GM20431 (cell line): ENCODE data around the gene LRRC36.

ENCODE experiments used
- in situ Hi-C: fragments of 300-500 bp; cut with MseI, MboI; formaldehyde crosslinking; loops from one replicate; pipeline ENCODE4 v1.15.0; 2020; ENCODE audit warnings: low sequenced_read_pairs; ENCODE audit not compliant: unreplicated experiment

Gene LRRC36

DNA sequence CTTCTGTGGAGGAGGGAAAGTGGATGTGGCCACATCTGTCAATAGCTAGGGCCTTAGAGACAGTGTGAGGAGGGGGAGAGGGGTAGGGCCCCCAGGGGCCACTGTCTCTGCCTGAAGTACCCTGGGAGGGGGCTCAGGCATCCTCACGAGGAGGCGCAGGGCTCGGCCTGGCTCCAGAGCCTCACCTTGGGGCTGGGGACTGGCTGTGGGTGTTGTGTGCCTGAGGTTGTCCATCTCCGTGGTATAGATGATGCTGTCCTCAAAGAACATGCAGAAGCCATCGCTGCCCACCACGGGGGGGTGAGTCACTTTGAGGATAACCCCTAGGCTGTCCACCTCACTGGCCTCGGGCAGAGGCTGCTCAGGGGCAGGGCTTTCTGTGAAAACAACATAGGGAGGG is 35.2 kb upstream of the LRRC36 start:
- in situ Hi-C loops = no loop called here

DNA sequence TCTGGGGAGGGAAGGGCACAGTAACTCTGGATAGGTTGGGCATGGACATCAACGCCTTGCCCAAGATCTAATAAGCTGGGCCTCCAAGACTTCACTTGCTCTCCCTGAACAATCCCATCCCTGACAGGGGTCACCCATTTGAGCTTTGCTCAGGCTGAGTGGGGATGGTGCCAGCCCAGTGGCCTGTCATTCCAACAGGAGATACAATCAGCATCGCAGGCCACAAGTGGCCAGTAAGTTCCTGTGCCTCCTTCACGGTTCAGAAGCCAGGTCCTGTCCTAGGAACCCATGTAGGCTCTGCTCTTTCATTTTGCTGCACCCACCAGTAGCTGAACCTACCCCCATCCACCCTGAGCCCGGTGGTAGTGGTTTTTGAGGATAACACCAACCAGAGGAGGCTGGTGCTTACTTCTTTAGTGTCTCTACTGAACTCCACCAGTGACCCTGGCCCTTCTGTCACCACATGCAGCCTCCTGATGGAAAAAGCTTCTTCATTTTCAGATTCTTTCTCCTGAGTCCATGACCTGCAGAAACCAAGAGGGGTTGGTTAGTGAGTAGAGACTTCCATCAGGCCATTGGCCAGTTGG is 32.4 kb upstream of the LRRC36 start:
- in situ Hi-C loops = no loop called here

DNA sequence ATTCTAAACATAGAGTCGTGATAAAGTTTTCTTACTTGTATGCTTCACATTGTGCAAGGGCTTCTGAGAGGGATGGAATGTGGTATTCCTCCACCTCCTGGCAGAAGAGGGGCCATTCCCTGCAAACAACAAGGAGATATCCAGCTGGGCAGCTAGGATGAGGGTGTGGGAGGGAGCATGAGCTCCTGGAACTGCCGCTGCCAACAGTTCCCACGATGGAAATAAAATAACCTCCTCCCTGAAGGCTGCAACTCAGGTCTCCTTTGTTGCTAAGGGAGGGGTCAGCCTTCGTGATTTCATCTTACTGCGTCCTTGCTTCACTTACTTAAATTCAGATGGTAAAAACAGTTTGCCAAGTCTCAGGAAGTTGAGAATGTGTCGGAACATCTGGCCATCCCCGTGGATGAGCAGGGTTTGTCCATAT is 31.7 kb upstream of the LRRC36 start:
- in situ Hi-C loops = no loop called here

DNA sequence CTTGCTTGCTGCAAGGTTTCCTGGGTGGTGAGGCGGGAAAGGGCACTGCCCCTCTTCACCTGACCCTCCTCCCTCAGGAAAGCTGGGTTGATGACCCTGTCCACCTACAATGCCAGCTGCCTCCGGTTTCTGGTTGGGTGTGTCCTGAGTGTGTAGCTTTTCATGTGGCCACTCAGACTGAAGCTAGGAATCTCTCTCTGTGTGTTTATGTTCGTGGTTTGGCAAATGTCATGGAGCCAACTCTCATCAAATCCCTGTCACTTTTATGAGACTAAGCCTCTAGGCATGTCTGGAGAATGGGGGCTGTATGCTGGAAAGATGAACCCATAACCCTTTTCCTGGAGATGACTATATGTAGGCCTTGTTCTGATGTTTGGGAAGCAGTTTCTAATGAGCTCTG is 30.2 kb upstream of the LRRC36 start:
- in situ Hi-C loops = no loop called here

DNA sequence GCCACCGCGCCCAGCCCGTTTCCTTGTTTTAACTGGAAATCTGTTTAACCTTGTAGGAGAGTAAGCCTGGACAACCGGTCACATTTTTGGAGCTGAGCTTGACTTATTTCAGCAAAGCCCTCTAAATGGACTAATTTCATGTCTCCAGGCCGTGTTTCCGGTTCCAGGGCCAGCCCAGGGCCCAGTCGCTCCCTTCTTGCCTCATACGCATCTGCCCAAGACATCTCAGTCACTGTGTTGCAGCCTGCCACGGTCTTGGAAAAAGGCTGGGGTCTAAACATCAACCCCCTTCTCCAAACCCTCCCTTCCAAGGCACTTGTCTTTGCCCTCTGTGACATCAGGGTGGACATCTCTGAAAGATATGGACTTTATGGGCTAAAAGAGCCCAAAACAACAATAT is 28.3 kb upstream of the LRRC36 start:
- in situ Hi-C loops = no loop called here

DNA sequence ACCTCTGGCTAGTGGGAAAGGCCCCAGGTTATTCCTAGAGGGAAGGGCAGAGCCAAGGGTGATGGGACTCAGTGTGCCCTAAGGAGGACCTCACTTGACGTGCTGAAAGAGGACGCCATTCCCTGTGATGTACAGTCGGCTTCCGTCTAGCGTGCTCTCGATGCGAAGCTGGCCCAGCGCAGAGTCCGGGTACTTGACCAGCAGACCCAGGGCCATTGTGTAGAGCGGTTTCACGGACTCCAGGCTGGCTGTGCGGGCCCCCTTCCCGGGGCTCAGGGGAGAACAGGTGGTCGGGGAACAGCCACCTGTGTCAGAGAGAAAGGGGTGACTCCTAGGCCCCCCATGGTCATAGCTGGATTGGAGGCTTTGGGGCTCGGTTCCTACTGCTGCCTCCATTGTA is 27.3 kb upstream of the LRRC36 start:
- in situ Hi-C loops = no loop called here

DNA sequence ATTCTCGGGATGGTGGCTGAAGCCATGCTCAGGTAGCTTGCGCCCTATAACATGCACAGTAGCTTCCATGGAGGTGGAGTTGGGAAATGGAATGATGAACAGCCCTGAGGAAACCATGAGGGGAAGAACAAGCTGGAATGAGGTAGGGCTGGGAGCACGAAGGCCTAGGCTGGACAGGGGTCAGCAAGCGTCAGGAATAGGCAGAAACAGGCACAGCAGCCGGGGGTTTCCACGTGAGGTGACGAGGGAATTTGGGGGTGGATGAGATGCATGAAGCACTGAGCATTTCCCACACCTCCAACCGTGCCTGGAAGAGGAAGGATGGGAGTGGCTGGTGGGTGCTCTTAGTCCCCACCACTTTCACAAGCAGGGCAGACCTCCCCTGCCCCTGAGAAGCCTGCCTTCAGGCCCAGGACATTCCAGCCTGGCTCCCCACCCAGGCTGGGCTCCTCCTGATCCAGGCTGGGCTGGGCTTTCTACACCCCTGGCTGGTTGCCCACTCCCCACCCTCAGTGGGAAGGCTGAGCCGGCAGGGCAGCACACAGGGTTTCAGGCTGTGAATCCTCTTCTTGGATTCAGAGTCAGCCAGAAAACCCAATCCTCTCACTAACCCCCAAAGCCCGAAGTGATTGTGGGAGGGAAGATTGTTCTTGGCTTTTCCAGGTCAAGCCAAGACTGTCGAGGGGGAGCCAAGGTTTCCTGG is 25.4 kb upstream of the LRRC36 start:
- in situ Hi-C loops = no loop called here

DNA sequence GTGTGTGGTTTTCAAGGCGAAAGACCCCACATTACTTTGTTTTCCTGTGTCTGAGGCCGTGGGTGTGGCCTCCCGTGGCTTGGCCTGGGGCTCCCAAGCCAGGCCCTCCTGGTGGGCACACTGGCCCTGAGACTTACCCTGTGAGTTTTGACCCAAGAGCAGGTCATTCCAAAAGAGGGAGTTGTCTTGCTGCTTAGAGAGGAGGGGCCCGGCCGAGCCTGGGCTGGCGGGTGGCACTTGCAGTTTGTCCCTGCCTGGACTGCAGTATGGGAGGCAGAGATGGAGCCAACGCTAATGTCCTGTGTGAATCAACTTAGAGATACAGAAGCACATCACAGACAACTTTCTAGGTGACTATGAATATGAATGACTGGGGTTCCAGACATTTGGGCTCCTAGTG is 24.5 kb upstream of the LRRC36 start:
- in situ Hi-C loops = no loop called here

DNA sequence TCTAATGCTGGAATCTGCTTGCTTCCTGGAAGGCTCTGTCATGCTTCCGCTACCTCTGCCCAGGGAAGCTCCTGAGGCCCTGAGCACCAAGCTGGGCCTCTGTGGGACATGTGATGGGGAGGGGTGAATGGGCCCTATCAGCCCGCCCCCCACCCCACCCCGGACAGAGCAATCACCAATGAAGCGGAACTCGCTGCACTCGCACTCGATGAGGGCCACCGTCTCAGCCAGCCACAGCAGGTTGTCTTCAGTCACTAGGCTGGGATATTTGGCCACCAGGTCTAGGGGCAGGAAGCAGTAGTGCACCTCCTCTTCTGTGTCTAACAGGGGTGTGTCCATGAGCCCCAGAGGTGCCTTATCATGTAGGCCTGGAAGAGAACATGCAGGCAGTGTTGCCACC is 23.6 kb upstream of the LRRC36 start:
- in situ Hi-C loops = no loop called here

DNA sequence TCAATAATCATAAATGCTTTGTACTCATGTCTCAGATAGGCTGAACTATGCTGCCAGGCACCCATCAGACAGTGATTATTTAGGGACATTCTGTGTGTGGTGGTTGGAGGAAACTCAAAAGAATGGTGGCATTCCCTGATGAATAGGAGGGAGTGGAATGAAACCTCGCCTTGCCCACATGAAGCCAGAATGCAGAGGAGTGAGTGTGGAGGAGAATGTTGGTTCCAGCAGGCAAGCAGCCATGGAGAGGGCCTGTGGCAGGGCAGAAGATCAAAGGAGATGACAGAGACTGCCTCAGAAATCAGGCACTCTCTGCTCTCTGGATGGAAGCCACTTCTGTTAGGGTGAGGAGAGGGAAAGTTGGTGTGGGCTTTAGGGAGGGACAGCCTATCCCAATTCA is 22.6 kb upstream of the LRRC36 start:
- in situ Hi-C loops = no loop called here

DNA sequence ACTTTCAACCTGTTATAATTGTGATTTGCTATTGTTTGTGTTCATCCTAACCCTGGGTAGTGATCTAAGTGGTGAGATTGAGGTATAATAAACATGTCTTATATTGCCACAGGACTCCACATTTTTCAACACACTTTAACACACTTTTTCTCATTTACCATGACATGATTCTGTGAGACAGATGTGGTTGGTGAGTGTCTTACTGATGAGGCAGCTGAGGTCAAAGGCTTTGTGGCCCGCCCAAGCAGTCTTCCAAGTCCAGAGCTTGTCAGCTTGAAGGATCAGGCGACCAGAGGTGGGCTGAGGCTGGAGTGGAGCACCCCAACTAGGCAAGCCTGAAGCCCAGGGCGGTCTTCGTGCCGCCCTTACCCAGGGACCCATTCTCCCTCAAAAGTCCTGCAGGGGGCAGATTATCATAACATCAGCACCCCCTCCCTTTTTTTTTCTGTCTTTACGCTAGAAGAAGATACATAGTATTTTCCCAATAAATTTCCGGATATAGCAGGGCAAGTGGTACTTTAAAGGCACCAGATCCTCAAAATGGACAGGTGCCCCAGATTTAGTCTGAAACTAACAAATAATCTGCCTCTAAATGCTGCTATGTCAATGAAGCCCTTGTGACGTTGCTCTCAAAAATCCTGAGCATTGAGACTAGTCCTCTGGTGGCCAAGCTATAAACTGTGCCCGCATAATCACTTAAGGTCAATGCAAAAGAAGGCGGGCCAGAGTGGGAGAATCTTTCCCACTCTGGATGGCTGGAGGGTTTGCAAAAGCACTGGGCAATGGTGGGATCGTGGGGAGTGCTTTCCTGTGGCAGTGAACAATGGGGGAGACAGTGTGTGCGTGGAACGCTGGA is 21.2 kb upstream of the LRRC36 start:
- in situ Hi-C loops = no loop called here

DNA sequence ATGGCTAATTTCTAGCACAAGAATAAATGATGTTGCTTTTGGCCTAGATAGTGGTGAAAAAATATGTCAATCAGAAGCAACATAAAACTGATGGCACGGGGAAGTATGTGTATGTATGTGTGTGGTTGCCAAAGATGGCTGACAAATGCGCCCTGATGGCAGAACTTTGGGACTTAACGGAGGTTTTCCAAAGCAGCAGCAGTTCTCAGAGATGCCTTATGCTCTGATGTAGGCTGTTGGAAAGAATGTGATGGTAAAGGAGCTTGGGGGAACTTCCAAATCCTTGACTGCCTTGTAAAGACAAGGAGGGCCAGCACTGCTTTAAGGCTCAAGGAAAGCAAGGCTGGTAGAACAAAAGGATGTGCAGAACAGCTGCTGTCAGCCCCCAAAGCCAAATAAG is 16.1 kb upstream of the LRRC36 start:
- in situ Hi-C loops = no loop called here

DNA sequence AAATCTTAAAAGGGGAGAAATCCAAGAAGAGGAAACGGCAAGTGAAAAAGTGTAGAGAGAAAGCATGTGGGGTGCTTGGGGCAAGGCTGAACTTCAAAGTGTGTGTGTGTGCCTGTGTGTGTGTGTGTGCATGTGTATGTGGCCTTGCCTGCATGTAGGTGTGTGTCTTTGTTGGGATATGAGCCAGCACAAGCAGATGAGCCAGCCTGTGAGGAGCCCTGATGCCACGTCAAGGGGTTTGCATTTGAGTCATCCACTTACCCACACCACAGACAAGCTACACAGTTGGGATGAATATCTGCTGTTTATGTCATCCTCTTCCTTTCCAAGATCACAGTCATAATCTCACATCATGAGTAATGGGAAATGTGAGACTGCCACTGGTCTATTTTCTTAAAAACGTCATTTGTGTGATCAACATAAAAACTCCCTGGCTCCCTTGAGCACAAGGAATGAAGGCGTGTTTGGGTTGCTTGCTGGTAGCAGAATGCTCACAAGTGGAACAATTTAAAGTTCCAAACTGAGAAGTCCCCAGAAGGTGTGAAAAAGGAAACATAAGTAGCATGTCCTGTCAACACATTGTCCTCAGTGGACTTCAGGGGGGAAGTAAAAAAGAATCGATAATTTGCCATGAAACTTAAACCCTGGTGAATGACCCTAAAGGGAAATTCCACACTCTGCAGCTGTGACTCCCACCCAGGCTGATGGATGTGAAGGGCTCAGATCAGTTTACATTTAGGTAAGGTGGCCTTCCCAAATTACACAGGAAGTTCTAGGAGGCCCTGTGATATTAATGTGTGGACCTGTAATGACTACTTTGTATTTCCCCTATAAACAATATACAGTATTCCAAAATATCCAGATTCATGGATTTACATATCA is 14.8 kb upstream of the LRRC36 start:
- in situ Hi-C loops = no loop called here

DNA sequence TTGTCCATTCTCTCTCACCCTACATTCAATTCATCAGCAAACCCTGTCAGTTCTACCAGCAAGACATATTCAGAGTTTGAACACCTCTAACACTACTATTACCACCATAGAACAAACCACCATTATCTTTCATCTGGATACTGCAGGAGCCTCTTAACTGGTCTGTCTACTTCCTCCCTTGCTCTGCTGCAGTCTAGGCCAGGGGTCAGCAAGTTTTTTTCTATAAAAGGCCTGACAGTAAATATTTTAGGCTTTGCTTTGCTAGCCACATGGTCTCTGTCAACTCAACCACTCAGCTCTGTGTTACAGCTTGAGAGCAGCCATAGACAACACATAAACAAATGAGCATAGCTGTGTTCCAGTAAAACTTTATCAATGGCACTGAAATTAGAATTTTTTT is 13.9 kb upstream of the LRRC36 start:
- in situ Hi-C loops = no loop called here

DNA sequence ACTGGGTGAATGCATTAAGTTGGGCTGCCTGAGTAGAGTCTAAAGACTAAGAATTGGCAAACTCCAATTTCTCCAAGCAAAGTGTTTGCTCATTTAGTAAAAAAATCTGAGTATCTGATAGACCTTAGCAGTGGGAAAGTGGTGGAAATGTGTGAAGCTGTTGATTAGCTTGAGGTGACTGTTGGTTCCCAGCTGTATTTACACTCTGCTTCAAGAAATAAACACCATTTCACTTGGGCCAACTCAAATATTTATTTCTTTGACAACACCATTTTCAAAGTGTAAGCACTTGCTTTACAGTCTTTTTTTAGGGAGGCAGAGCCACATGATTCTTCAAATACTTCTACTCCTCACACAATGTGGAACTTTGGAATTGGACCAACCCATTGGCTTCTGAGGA is 8.8 kb upstream of the LRRC36 start:
- in situ Hi-C loops = no loop called here

DNA sequence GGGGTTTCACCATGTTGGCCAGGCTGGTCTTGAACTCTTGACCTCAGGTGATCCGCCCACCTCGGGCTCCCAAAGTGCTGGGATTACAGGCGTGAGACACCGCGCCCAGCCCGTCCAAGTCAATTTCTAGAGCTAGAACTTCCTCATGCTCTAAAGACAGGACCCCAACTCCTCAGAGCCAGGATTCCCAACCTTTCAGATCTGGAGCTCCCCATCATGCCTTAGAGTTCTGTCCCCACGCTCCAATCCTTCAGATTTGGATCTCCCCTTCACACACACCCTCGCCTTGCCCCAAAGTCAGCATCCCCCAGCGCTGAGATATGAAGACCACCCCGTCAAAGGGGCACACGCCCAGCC is 522 bp upstream of the LRRC36 start:
- in situ Hi-C loops = no loop called here

DNA sequence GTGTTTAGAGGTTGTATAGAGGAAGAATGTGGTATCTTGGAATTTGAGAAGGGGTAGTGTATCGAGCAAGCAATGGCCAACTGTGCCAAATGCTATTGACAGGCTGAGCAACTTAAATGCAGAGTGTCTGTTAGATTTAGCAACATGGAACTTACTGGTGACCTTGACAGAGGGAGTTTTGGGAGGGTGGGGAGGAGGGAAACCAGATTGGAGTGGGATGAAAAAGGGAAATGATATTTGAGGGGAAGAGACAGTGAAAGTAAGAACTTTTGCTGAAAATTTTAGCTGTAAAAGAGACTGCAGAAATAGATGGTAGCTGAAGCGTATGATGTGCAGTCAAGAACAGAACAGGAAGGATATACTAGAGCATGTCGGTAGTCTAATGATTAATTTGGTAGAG is 1.1 kb downstream of the LRRC36 start:
- in situ Hi-C loops = no loop called here

DNA sequence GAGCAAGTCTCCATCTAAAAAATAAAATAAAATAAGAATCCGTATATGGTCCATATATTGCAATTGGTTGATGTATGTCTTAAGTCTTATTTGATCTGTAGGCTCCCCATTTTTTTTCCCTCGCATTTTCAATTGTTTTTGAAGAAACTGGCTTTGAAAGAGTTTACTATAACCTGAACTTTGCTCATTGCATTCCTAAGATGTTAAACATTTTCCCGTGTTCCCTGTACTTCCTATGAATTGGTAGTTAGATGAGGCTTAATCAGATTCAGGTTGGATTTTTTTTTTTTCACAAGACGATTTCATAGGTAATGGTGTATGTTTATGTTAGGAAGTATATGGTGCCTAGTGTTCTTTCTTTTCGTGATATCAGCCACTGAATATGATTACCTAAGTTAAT is 3.3 kb downstream of the LRRC36 start:
- in situ Hi-C loops = no loop called here

DNA sequence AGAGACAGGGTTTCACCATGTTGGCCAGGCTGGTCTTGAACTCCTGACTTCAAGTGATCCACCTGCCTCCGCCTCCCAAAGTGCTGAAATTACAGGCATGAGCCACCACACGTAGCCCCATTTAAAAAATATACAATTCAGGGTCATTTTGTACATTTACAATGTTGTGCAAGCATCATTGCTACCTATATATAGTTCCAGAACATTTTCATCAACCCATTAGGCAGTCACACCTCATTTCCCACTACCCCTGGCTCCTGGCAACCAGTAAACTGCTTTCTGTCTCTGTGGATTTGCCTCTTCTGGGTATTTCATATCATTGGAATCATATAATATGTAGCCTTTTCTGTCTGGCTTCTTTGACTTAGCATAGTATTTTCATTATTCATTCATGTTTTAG is 6.7 kb downstream of the LRRC36 start:
- in situ Hi-C loops = no loop called here

DNA sequence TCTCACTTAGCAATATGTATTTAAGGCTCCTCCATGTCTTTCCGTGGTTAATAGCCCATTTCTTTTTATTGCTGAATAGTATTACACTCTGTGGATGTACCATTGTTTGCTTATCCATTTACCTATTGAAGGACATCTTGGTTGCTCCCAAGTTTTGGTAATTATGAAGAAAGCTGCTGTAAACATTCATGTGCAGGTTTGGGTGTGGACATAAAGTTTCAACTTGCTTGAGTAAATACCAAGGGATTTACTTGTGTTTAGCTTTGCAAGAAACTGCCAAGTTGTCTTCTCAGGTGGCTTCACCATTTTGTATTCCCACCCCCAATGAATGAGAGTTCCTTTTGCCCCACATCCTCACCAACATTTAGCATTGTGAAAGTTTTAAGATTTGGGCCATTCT is 9.5 kb downstream of the LRRC36 start:
- in situ Hi-C loops = no loop called here

DNA sequence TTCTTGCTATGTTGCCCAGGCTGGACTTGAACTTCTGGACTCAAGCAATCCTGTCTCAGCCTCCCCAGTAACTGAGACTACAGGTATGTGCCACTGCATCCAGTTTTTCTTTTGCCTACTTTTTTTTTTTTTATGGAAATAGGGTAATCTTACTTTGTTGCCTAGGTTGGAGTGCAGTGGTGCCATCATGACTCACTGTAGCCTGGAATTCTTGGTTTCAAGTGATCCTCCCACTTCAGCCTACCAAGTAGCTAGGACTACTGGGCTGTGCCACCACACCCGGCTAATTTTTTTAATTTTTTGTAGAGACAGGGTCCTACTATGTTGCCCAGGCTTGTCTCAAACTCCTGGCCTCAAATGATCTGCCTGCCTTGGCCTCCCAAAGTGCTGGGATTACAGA is 10.0 kb downstream of the LRRC36 start:
- in situ Hi-C loops = no loop called here
